ENCODE data around the gene DAGLA. TPM values are rescaled to one million over a fixed set of nuclear protein-coding genes. Genes with fewer than 3 reads are reported as not detected.

The DAGLA gene
- total and polyA plus RNA-seq, 2 of the 13 experiments (the other 11 are each of a cell fraction or from before 2014, with no cell fraction given) = 2.6 to 3.9 TPM

DNA sequence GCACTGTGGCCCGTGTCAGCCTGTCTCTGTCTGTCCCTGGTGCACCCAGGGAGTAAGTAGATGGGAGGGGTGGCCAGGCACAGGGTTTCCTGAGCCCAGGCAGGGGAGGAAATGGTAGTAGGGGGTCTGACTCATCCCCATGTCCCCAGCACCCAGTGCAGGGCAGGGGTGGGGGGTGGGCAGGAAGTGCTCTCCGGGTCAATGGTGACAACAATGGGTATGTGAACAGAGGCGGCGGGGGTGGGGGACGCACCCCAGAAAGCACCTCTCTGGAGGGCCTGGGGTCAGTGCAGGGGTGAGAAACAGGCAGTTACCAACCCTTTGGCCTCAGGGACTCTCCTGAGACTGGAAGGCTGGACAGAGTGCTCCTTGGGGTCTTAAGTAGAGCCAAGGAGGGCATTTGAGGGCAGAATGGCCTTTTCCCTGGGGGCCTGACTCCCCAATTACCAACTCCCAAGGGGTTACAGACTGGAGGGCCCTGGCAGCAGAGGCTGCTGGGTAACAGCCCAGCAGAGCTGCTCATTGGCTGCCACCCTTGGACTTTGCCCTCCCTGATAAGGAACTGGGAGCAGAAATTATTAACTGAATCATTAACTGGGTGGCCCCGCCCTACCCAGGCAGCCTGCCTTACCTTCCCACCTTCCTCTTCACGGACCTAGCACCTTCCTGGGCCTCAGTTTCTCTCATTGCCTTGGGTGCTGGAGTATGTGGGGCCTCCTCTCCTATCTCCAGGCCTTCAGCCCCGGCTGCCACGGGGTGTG is 76.4 kb downstream of the DAGLA start (continued):
- TF ChIP-seq, protein P1, sequence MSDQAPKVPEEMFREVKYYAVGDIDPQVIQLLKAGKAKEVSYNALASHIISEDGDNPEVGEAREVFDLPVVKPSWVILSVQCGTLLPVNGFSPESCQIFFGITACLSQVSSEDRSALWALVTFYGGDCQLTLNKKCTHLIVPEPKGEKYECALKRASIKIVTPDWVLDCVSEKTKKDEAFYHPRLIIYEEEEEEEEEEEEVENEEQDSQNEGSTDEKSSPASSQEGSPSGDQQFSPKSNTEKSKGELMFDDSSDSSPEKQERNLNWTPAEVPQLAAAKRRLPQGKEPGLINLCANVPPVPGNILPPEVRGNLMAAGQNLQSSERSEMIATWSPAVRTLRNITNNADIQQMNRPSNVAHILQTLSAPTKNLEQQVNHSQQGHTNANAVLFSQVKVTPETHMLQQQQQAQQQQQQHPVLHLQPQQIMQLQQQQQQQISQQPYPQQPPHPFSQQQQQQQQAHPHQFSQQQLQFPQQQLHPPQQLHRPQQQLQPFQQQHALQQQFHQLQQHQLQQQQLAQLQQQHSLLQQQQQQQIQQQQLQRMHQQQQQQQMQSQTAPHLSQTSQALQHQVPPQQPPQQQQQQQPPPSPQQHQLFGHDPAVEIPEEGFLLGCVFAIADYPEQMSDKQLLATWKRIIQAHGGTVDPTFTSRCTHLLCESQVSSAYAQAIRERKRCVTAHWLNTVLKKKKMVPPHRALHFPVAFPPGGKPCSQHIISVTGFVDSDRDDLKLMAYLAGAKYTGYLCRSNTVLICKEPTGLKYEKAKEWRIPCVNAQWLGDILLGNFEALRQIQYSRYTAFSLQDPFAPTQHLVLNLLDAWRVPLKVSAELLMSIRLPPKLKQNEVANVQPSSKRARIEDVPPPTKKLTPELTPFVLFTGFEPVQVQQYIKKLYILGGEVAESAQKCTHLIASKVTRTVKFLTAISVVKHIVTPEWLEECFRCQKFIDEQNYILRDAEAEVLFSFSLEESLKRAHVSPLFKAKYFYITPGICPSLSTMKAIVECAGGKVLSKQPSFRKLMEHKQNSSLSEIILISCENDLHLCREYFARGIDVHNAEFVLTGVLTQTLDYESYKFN (CRISPR knock-in tag; conservative IDR thresholded peaks at IDR 0.05) = peak; percentile 96
- TF ChIP-seq MEIS1 (CRISPR knock-in tag; IDR thresholded peaks at IDR 0.05; ENCODE audit: borderline replicate concordance) = 0 out of 2 replicates have a peak, but pooled peaks have one; percentile 55
- TF ChIP-seq JUND (CRISPR knock-in tag; IDR thresholded peaks at IDR 0.05) = peak; percentile 85; the same call in 1 of the 2 replicates
- peak; percentile 86 for TF ChIP-seq RXRB (CRISPR knock-in tag; IDR thresholded peaks at IDR 0.05; ENCODE audit: borderline replicate concordance)
- peak; percentile 30; the same call in 1 of the 2 replicates for TF ChIP-seq JUN (CRISPR knock-in tag; IDR thresholded peaks at IDR 0.05)
- TF ChIP-seq ZNF670 (CRISPR knock-in tag; IDR thresholded peaks at IDR 0.05; ENCODE audit: borderline replicate concordance) = peak; percentile 80
- TF ChIP-seq RELA (CRISPR knock-in tag; IDR thresholded peaks at IDR 0.05) = no peak
- TF ChIP-seq ZNF138 (CRISPR knock-in tag; IDR thresholded peaks at IDR 0.05; ENCODE audit: low read depth) = no peak
- TF ChIP-seq ZNF75D (CRISPR knock-in tag; IDR thresholded peaks at IDR 0.05; ENCODE audit: borderline replicate concordance) = no peak
- TF ChIP-seq, protein P2, sequence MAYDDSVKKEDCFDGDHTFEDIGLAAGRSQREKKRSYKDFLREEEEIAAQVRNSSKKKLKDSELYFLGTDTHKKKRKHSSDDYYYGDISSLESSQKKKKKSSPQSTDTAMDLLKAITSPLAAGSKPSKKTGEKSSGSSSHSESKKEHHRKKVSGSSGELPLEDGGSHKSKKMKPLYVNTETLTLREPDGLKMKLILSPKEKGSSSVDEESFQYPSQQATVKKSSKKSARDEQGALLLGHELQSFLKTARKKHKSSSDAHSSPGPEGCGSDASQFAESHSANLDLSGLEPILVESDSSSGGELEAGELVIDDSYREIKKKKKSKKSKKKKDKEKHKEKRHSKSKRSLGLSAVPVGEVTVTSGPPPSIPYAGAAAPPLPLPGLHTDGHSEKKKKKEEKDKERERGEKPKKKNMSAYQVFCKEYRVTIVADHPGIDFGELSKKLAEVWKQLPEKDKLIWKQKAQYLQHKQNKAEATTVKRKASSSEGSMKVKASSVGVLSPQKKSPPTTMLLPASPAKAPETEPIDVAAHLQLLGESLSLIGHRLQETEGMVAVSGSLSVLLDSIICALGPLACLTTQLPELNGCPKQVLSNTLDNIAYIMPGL (CRISPR knock-in tag; IDR thresholded peaks at IDR 0.05; ENCODE audit: borderline replicate concordance in 1 of 2, low read depth in 1 of 2) = no peak
- TF ChIP-seq DNMT1 (CRISPR knock-in tag; IDR thresholded peaks at IDR 0.05) = no peak
- TF ChIP-seq, protein P3, sequence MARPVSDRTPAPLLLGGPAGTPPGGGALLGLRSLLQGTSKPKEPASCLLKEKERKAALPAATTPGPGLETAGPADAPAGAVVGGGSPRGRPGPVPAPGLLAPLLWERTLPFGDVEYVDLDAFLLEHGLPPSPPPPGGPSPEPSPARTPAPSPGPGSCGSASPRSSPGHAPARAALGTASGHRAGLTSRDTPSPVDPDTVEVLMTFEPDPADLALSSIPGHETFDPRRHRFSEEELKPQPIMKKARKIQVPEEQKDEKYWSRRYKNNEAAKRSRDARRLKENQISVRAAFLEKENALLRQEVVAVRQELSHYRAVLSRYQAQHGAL (CRISPR knock-in tag; IDR thresholded peaks at IDR 0.05; ENCODE audit: not compliant biosample characterization) = no peak
- TF ChIP-seq, protein P4, sequence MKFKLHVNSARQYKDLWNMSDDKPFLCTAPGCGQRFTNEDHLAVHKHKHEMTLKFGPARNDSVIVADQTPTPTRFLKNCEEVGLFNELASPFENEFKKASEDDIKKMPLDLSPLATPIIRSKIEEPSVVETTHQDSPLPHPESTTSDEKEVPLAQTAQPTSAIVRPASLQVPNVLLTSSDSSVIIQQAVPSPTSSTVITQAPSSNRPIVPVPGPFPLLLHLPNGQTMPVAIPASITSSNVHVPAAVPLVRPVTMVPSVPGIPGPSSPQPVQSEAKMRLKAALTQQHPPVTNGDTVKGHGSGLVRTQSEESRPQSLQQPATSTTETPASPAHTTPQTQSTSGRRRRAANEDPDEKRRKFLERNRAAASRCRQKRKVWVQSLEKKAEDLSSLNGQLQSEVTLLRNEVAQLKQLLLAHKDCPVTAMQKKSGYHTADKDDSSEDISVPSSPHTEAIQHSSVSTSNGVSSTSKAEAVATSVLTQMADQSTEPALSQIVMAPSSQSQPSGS (CRISPR knock-in tag; IDR thresholded peaks at IDR 0.05) = 0 out of 2 replicates have a peak, but pooled peaks have one; percentile 39
- TF ChIP-seq HNF4A (CRISPR knock-in tag; IDR thresholded peaks at IDR 0.05) = peak; percentile 97
- TF ChIP-seq SALL1 (CRISPR knock-in tag; IDR thresholded peaks at IDR 0.05) = peak; percentile 66
- TF ChIP-seq, protein P5, sequence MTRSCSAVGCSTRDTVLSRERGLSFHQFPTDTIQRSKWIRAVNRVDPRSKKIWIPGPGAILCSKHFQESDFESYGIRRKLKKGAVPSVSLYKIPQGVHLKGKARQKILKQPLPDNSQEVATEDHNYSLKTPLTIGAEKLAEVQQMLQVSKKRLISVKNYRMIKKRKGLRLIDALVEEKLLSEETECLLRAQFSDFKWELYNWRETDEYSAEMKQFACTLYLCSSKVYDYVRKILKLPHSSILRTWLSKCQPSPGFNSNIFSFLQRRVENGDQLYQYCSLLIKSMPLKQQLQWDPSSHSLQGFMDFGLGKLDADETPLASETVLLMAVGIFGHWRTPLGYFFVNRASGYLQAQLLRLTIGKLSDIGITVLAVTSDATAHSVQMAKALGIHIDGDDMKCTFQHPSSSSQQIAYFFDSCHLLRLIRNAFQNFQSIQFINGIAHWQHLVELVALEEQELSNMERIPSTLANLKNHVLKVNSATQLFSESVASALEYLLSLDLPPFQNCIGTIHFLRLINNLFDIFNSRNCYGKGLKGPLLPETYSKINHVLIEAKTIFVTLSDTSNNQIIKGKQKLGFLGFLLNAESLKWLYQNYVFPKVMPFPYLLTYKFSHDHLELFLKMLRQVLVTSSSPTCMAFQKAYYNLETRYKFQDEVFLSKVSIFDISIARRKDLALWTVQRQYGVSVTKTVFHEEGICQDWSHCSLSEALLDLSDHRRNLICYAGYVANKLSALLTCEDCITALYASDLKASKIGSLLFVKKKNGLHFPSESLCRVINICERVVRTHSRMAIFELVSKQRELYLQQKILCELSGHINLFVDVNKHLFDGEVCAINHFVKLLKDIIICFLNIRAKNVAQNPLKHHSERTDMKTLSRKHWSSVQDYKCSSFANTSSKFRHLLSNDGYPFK (CRISPR knock-in tag; IDR thresholded peaks at IDR 0.05; ENCODE audit: borderline replicate concordance) = peak; percentile 78
- no peak for TF ChIP-seq ZNF713 (CRISPR knock-in tag; IDR thresholded peaks at IDR 0.05)
